Retinal pigment epithelial cell (primary cell): ENCODE measurements around the gene LSM10.
A peak's percentile ranks its signal among the peaks of the same experiment; 100 is the strongest.

Experiments
- DNase-seq: peaks from one replicate; pipeline ENCODE4 v3.0.0-alpha.2; 2010; ENCODE audit warnings: low read depth
- H3K4me3 ChIP-seq: 2 replicates; pipeline ENCODE4 v1.5.1; 2011; ENCODE audit warnings: mild to moderate bottlenecking, low read length, control low read depth, moderate library complexity
- CTCF ChIP-seq: conservative IDR thresholded peaks from 2 replicates; pipeline ENCODE4 v1.5.1; 2011; ENCODE audit warnings: low read depth, low read length, control low read depth, inconsistent platforms

Gene LSM10

DNA sequence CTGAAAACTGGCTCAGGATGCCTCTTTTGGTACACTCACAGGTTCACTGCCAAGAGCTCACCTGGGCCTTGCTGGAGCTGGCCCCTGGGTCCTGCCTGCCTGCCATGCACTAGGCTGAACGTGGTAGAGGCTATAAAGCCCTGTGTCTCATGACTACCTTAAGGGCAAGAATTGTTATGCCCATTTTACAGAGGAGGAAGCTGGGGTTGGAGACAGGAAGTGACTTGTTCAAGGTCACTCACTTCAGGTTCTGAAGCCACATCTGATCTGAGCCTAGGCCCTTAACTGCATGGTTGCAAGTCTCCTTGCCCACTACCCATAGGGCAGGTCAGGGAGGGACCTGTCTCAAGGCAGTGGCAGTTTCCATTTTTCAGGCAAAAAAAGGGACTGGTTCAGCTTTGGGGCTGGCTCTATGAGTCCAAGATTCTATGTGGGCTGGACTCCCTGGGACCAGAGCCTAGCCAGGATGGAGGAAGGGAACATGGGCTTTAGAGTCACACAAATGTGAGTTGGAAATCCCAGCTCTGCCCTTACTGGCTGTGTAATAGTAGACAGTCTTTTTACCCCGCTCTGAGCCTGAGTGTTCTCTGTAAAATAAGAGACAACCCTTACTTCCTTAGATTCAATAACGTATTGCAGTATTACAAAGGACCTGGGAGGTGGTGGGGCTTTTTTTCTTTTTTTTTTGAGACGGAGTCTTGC is 19.8 kb downstream of the LSM10 start:
- no peak for TF ChIP-seq CTCF
- no peak overlapping the region for H3K4me3 ChIP-seq
- DNase-seq = no peak

GRCh38 chr1:36372617-36373016 is 25.1 kb downstream of the LSM10 start:
- DNase-seq = no peak
- H3K4me3 ChIP-seq = no peak overlapping the region
- TF ChIP-seq CTCF = no peak

DNA sequence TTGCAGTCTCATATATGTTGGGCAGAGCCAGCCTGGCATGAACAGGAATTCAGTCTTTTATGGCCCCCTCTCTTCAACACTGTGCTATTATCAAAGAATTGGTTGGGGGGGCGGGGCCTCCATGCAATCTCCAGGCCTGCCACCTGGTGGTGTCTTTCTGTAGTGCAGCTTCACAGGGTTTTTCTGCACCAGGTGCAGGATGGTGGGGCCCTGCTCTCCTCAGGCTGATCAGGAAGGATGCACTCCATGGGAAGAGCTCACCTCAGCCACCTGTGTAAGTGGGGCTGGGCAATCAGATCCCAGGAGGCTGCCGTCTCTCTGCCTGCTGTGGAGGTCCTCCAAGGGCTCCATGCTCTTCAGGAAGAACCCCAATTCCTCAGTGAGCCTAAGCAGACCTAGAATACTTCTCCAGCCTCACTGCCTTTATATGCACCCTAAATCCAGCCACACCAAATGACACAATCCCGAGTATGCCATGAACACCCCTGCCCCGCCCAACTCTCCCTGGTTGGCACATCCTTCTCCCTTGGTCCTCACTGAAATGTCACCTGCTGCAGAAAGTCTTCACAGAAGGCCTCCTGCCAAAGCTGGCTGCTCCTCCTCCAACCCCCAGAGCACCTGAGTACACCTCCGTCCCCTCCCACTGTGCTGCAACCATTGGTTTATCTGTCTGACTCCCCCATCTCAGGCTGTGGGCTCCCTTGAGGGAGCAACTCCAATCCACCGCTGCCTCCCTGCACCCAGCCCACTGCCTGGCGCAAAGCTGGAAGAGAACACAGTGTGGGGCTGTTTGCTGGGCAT is 28.4 kb downstream of the LSM10 start:
- no peak for DNase-seq
- no peak overlapping the region for H3K4me3 ChIP-seq
- peak; percentile 90 for TF ChIP-seq CTCF

- no peak overlapping the region for H3K4me3 ChIP-seq
- DNase-seq = no peak
- TF ChIP-seq CTCF = no peak
These were observed 29.9 kb downstream of the LSM10 start for GRCh38 chr1:36367798-36368197.

DNA sequence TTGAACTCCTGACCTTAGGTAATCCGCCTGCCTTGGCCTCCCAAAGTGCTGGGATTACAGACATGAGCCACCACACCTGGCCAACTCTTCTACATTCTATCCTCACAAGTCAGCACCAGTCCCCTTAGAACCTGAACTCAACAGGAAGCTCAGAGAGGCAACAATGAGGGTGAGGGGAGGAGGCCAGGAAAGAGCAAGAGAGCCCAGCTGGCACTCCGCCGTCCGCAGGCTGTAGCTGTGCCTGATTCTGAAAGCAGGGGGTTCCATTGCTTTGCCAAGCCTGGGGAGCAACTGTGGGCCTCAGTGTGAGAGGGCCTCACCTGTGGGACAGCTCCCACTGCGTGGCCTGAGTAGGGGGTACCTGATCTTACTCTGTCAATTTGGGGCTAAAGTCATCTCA is 30.6 kb downstream of the LSM10 start:
- no peak for DNase-seq
- H3K4me3 ChIP-seq = no peak overlapping the region
- no peak for TF ChIP-seq CTCF

DNA sequence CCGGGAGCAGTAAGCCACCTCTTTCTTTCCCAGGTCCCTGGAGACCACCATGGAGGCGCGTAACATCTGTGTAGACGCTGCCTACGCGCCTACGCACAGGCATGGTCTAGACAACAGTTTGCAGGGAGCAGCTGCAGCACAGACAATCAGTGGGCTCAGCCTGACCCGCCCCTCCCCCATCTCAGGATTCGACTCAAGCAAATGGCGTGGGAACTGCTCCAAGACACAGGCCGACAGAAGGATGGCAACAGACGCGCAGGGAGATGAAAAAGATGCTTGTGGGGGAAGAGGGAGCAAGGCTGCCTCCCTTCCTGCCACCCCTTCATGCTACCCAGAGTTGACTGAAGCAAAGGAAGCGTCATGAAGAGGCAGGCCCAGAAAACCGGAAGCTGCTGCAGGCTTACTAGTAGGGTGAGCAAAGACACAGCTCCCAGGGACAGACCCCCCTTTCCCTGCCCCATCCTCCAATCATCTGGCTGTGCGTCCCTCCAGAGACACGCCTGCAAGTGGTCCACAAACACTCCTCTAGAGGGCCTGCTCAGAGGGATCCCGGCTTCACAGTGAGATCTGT is 31.5 kb downstream of the LSM10 start:
- no peak for TF ChIP-seq CTCF
- no peak for DNase-seq
- no peak overlapping the region for H3K4me3 ChIP-seq
